NT2/D1 (cell line): ENCODE results near the gene TEC.

ENCODE experiments used
- SUZ12 ChIP-seq: IDR thresholded peaks from 2 replicates; pipeline ENCODE4 v1.6.1; 2011; ENCODE audit not compliant: insufficient read length, insufficient read depth; ENCODE audit errors: extremely low read depth
- YY1 ChIP-seq: IDR thresholded peaks from 2 replicates; pipeline ENCODE4 v1.6.1; 2011; ENCODE audit not compliant: insufficient read length, insufficient read depth
- ZNF274 ChIP-seq: IDR thresholded peaks from 2 replicates; pipeline ENCODE4 v1.6.1; 2011; ENCODE audit warnings: mild to moderate bottlenecking, low read depth, low read length

DNA sequence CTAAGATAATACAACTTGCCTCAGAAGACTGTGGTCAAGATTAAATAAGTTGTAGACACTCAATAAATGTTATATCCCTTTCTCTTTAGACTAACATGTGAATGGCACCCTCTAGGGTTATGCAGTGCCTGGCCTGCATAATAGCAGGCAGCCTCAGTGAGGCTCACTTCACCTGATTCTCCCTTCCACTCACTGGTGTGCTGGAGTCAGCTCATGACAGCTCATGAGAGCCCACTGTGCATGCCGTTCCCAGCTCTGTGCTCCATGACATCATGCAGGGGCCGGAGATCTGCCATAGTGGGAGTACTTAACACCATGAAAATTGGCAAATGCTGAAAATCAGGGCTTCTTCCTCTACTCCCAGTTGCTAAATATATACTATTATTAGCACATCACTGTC is 64.5 kb downstream of the TEC start:
- TF ChIP-seq ZNF274 = no peak
- TF ChIP-seq YY1 = no peak
- TF ChIP-seq SUZ12 = no peak
